Activated CD8-positive, alpha-beta T cell treated with anti-CD3 and anti-CD28 coated beads for 36 hours (primary cell): Measurements from ENCODE around the gene CSTF1. TPM values are rescaled to one million over a fixed set of nuclear protein-coding genes. Genes with fewer than 3 reads are reported as not detected.
A peak's percentile ranks its signal among the peaks of the same experiment; 100 is the strongest.

Experiments
- ATAC-seq: fragments of 200-7000 bp; cut with Tn5 transposase; one replicate; pipeline ENCODE4 v1.10.0; 2021; ENCODE audit warnings: mild to moderate bottlenecking, moderate library complexity
- CTCF ChIA-PET: fragments of 350-600 bp; sonication (Branson Sonifier 250); formaldehyde crosslinking; loops from one replicate; lab custom pipeline; 2021; ENCODE audit warnings: antibody characterized with exemption; lab: Charles Lee
- POLR2A ChIA-PET: fragments of 350-600 bp; sonication (Branson Sonifier 250); formaldehyde crosslinking; loops from one replicate; lab custom pipeline; 2021; ENCODE audit warnings: antibody characterized with exemption; lab: Charles Lee
- DNase-seq: peaks from one replicate; pipeline ENCODE4 v3.0.0-alpha.2; 2020
- H3K27ac Mint-ChIP-seq: one replicate; pipeline ENCODE4 v1.8.0; 2021; ENCODE audit warnings: mild to moderate bottlenecking, mixed read lengths
- H3K27me3 Mint-ChIP-seq: one replicate; pipeline ENCODE4 v1.8.0; 2021; ENCODE audit warnings: mixed read lengths
- H3K36me3 Mint-ChIP-seq: one replicate; pipeline ENCODE4 v1.8.0; 2021; ENCODE audit warnings: low read depth, mixed read lengths
- H3K4me1 Mint-ChIP-seq: one replicate; pipeline ENCODE4 v1.8.0; 2021; ENCODE audit warnings: low read depth, mixed read lengths
- H3K4me3 Mint-ChIP-seq: one replicate; pipeline ENCODE4 v1.8.0; 2021; ENCODE audit warnings: mild to moderate bottlenecking, moderate library complexity, mixed read lengths
- H3K9me3 Mint-ChIP-seq: one replicate; pipeline ENCODE4 v1.8.0; 2021; ENCODE audit warnings: mixed read lengths
- intact Hi-C: fragments of 100-400 bp; cut with micrococcal nuclease; formaldehyde crosslinking; loops from one replicate; pipeline ENCODE4 v1.10.0; 2022
- total RNA-seq, 2 experiments: library from RNA; stranded (reverse); gene quantifications; one replicate each; pipeline ENCODE4 v1.2.3, GENCODE V29; 2021
- TF ChIP-seq, protein P1 (sequence below): fragments of 200-600 bp; IDR thresholded peaks from one replicate; pipeline ENCODE4 v1.8.0; 2022; ENCODE audit warnings: antibody characterized with exemption, mild to moderate bottlenecking

Gene CSTF1
- total RNA-seq, 2 experiments from 2014 or later: 63.4 to 66.2 TPM

DNA sequence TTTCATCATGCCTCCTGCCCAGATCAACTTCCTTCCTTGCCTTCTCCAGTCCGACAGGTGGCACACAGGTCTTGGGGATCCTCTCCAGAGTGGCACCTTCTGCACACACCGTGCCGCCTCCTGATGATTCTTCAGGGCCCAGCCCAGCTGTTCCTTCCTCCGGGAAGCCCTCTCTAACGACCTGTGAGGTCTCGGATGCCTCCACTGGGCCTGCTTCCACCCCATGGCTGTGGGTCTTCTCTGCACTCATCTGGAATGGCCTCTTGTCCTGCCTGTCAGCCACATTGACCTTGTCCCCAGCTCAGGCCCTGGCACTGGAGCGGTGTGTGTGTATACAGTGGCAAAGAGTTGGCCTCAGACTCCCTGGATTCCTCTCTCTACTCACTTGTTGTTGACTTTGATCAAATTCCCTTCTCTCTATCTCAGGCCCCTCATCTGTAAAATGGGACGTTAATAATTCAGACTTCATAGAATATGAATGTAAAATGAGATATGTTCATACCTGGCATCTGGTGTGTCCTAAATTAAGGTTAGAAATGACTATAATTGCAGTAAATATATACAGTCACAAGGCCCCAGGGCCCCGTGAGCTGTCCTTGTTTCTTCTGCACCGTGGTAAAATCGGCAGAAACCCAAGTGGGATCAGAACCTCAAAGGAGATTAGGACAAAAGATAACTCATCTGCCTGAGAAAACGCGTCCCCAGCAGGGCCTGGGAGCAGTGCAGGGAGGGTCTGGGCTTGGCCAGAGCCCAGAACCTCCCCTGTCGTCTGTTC, 32.1 kb upstream of the CSTF1 start:
- intact Hi-C loops: no loop called here
- Mint-ChIP-seq H3K4me1 (peaks cover 18% of the 10 kb centered on the region), H3K27ac (no peak overlapping the region), H3K9me3 (no peaks in the 10 kb centered on the region), H3K36me3 (no peaks in the 10 kb centered on the region), H3K27me3 (no peaks in the 10 kb centered on the region), H3K4me3 (peak overlapping the region; percentile 81)
- ChIA-PET POLR2A (interaction anchor here (0.9 to 1.1 kb wide), 2 partner anchors 9 to 14 kb away, joined by 3 to 6 read pairs; no protein-coding TSS in a partner anchor), CTCF (interaction anchor here (0.9 to 1.0 kb wide), 2 partner anchors 40 to 133 kb away, joined by 3 read pairs; no protein-coding TSS in a partner anchor)
- ATAC-seq (no peak), DNase-seq (no peak)
- TF ChIP-seq, protein P1, sequence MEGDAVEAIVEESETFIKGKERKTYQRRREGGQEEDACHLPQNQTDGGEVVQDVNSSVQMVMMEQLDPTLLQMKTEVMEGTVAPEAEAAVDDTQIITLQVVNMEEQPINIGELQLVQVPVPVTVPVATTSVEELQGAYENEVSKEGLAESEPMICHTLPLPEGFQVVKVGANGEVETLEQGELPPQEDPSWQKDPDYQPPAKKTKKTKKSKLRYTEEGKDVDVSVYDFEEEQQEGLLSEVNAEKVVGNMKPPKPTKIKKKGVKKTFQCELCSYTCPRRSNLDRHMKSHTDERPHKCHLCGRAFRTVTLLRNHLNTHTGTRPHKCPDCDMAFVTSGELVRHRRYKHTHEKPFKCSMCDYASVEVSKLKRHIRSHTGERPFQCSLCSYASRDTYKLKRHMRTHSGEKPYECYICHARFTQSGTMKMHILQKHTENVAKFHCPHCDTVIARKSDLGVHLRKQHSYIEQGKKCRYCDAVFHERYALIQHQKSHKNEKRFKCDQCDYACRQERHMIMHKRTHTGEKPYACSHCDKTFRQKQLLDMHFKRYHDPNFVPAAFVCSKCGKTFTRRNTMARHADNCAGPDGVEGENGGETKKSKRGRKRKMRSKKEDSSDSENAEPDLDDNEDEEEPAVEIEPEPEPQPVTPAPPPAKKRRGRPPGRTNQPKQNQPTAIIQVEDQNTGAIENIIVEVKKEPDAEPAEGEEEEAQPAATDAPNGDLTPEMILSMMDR: no peak

- ChIA-PET POLR2A (interaction anchor here (1.1 kb wide), 1 partner anchor 14 kb away, joined by 3 read pairs; no protein-coding TSS in a partner anchor), CTCF (interaction anchor here (1.0 kb wide), 1 partner anchor 40 kb away, joined by 3 read pairs; no protein-coding TSS in a partner anchor)
- Mint-ChIP-seq H3K4me1 (peaks cover 18% of the 10 kb centered on the region), H3K27me3 (no peaks in the 10 kb centered on the region), H3K27ac (no peak overlapping the region), H3K9me3 (no peaks in the 10 kb centered on the region), H3K36me3 (no peaks in the 10 kb centered on the region), H3K4me3 (no peak overlapping the region)
- intact Hi-C loops: no loop called here
- ATAC-seq (no peak), DNase-seq (no peak)
- TF ChIP-seq, protein P1: no peak
Observed at GRCh38 chr20:56360908-56361205, 31.6 kb upstream of the CSTF1 start.

DNA sequence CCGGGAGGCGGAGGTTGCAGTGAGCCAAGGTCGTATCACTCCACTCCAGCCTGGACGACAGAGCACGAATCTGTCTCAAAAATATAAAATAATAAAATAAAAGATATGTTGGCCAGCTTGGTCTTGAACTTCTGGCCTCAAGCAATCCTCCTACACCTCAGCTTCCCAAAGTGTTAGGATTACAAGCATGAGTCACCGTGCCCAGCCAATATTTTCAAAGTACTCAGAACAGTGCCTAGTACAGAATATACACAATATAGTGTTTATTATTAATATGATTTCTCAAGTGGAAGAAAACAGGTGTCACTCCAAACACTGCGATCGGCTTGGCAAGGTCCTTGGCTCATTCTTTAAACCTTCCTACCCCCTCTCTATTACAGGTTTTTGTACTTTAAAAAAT, 30.5 kb upstream of the CSTF1 start:
- H3K27me3 Mint-ChIP-seq: no peaks in the 10 kb centered on the region
- H3K4me1 Mint-ChIP-seq: peaks cover 18% of the 10 kb centered on the region
- H3K4me3 Mint-ChIP-seq: no peak overlapping the region
- DNase-seq: no peak
- no peak overlapping the region for H3K27ac Mint-ChIP-seq
- TF ChIP-seq, protein P1: no peak
- H3K9me3 Mint-ChIP-seq: no peaks in the 10 kb centered on the region
- intact Hi-C loops: no loop called here
- POLR2A ChIA-PET: no interaction called here
- no peak for ATAC-seq
- CTCF ChIA-PET: no interaction called here
- H3K36me3 Mint-ChIP-seq: peaks cover 1% of the 10 kb centered on the region

DNA sequence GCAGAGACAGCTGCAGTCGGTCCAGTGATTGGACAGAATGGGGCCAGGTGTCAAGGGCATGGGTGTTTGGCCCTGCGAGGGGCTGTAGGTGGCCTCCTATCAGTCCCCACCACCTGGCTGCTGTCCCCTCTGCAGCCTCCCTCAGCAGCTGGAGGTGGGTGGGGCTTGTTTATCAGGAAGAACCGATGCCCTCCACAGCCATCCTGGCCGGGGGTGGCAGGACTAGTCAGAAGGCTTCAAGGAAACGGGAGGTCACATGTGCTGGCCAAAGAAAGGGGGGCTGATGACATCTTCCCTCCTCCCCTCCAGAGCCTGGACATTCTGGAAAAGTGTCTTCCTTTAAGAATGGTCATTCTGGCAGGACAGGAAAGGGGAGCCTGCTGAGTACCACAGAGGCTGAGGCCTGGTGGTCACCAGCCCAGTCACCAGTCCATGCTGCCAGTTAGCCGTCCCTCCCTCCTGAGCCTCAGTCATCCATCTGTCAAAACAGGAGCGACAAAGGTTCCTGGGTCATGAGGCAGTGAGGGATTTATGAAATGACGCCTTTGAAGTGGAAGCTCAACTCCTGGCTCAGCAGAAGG, 29.5 kb upstream of the CSTF1 start:
- ChIA-PET POLR2A (no interaction called here), CTCF (no interaction called here)
- ATAC-seq (no peak), DNase-seq (no peak)
- Mint-ChIP-seq H3K4me1 (peaks cover 16% of the 10 kb centered on the region), H3K9me3 (no peaks in the 10 kb centered on the region), H3K27ac (no peak overlapping the region), H3K27me3 (no peaks in the 10 kb centered on the region), H3K4me3 (no peak overlapping the region), H3K36me3 (peaks cover 1% of the 10 kb centered on the region)
- TF ChIP-seq, protein P1: no peak
- intact Hi-C loops: no loop called here

GRCh38 chr20:56363491-56363890, 29.0 kb upstream of the CSTF1 start:
- CTCF ChIA-PET: no interaction called here
- TF ChIP-seq, protein P1: no peak
- DNase-seq (no peak), ATAC-seq (no peak)
- Mint-ChIP-seq H3K4me3 (no peak overlapping the region), H3K9me3 (no peaks in the 10 kb centered on the region), H3K4me1 (peaks cover 12% of the 10 kb centered on the region), H3K36me3 (peaks cover 1% of the 10 kb centered on the region), H3K27me3 (no peaks in the 10 kb centered on the region), H3K27ac (no peak overlapping the region)
- intact Hi-C loops: no loop called here
- POLR2A ChIA-PET: no interaction called here
